HepG2 (cell line): ENCODE data around the gene ENO1. TPM values are rescaled to one million over a fixed set of nuclear protein-coding genes. Genes with fewer than 3 reads are reported as not detected.

ENCODE experiments used
- ATAC-seq: fragments of 200-7000 bp; cut with Tn5 transposase; 3 replicates; pipeline ENCODE4 v1.9.1; 2020; ENCODE audit warnings: mild to moderate bottlenecking, moderate library complexity
- BruUV-seq: library from RNA; stranded (reverse); fragments of 400-500 nt; replicated peaks from 2 replicates; lab custom pipeline; 2021; lab: Mats Ljungman, UMichigan
- CTCF ChIA-PET: fragments of 300-600 bp; formaldehyde crosslinking; extraction: SDS; loops from one replicate; lab custom pipeline; 2021; ENCODE audit warnings: low total read pairs, inconsistent platforms, low intra/inter-chr PET ratio; lab: Yijun Ruan, JAX
- POLR2A ChIA-PET: fragments of 350-600 bp; sonication (Branson Sonifier 250); formaldehyde crosslinking; loops from one replicate; lab custom pipeline; 2020; ENCODE audit warnings: antibody characterized with exemption, inconsistent platforms; lab: Yijun Ruan, JAX
- DNase-seq: peaks from one replicate; pipeline ENCODE4 v3.0.0-alpha.2; 2015; ENCODE audit warnings: low spot score
- FAIRE-seq: peaks from 3 replicates; lab custom pipeline; 2011; peaks lifted over from hg19 to GRCh38; lab: Jason Lieb, UNC
- H2AFZ ChIP-seq: one replicate; pipeline ENCODE4 v1.6.1; 2011; ENCODE audit warnings: low read length, inconsistent platforms
- H3K27ac ChIP-seq: fragments of 300-600 bp; 3 replicates; pipeline ENCODE4 v1.8.0; 2011; ENCODE audit warnings: mixed run types, mild to moderate bottlenecking, mixed read lengths, low read length, inconsistent platforms; ENCODE audit not compliant: insufficient read depth; ENCODE audit errors: extremely low read length
- H3K27me3 ChIP-seq, 2 experiments: fragments of 200-600 bp in 1 of 2; 2 replicates in 1 of 2; 3 replicates in 1 of 2; pipeline versions ENCODE4 v1.6.0 to v1.8.0; 2011; ENCODE audit warnings: low read length in 2 of 2, mild to moderate bottlenecking in 2 of 2, moderate library complexity in 2 of 2, inconsistent platforms in 1 of 2; ENCODE audit not compliant: insufficient read depth in 2 of 2, control insufficient read depth in 1 of 2
- H3K36me3 ChIP-seq, 2 experiments: fragments of 200-600 bp in 1 of 2; replicated peaks in 1 of 2; 2 replicates in 1 of 2; 3 replicates in 1 of 2; pipeline versions ENCODE4 v1.5.1 to v1.8.0; 2011; ENCODE audit warnings: low read length in 2 of 2, inconsistent platforms in 1 of 2; ENCODE audit not compliant: insufficient read depth in 2 of 2, control insufficient read depth in 1 of 2
- H3K4me1 ChIP-seq: 2 replicates; pipeline ENCODE4 v1.5.1; 2012; ENCODE audit warnings: low read length, inconsistent platforms; ENCODE audit not compliant: insufficient read depth
- H3K4me2 ChIP-seq: 2 replicates; pipeline ENCODE4 v1.6.0; 2011; ENCODE audit warnings: low read depth, low read length, inconsistent platforms
- H3K4me3 ChIP-seq, 3 experiments: fragments of 200-600 bp in 1 of 3; sonication (generic), shearing (Covaris generic) in 1 of 3; replicated peaks in 1 of 3; 2 replicates each; pipeline ENCODE4 v1.5.1; 2011 to 2016; ENCODE audit warnings: low read length in 3 of 3, inconsistent platforms in 2 of 3, low read depth in 2 of 3, mild to moderate bottlenecking in 2 of 3, control low read depth in 1 of 3, mixed read lengths in 1 of 3; ENCODE audit not compliant: insufficient read depth in 1 of 3
- H3K79me2 ChIP-seq: one replicate; pipeline ENCODE4 v1.6.1; 2011; ENCODE audit warnings: low read length, inconsistent platforms; ENCODE audit not compliant: insufficient read depth
- H3K9ac ChIP-seq: 2 replicates; pipeline ENCODE4 v1.6.0; 2011; ENCODE audit warnings: mild to moderate bottlenecking, low read depth, low read length, inconsistent platforms; ENCODE audit not compliant: insufficient read depth
- H3K9me3 ChIP-seq: 2 replicates; pipeline ENCODE4 v1.5.1; 2012; ENCODE audit warnings: mild to moderate bottlenecking, low read length
- H4K20me1 ChIP-seq: 2 replicates; pipeline ENCODE4 v1.6.0; 2011; ENCODE audit warnings: inconsistent platforms, mild to moderate bottlenecking, low read length, moderate library complexity; ENCODE audit not compliant: insufficient read depth
- CCDC6 ChIP-seq: sonication (generic); formaldehyde crosslinking; IDR thresholded peaks from 2 replicates; pipeline ENCODE4 v1.8.1; 2022; ENCODE audit warnings: mild to moderate bottlenecking, missing genetic modification reagents, moderate library complexity
- DNMT1 ChIP-seq: sonication (generic); formaldehyde crosslinking; IDR thresholded peaks from 2 replicates; pipeline ENCODE4 v1.5.1; 2020; ENCODE audit warnings: mild to moderate bottlenecking, missing genetic modification reagents
- KLF9 ChIP-seq: IDR thresholded peaks from 2 replicates; pipeline ENCODE4 v1.6.1; 2016; ENCODE audit warnings: low read depth
- SNAPC2 ChIP-seq: sonication (generic); formaldehyde crosslinking; IDR thresholded peaks from 2 replicates; pipeline ENCODE4 v1.8.1; 2022; ENCODE audit warnings: mild to moderate bottlenecking, missing genetic modification reagents
- TBL1XR1 ChIP-seq: fragments of 150-350 bp; IDR thresholded peaks from 2 replicates; pipeline ENCODE4 v1.6.1; 2014; ENCODE audit warnings: borderline replicate concordance, low read length; ENCODE audit not compliant: partially characterized antibody
- ZKSCAN1 ChIP-seq: fragments of 150-350 bp; IDR thresholded peaks from 2 replicates; pipeline ENCODE4 v1.6.1; 2014; ENCODE audit warnings: low read length
- ZMAT3 ChIP-seq: sonication (generic); formaldehyde crosslinking; conservative IDR thresholded peaks from 2 replicates; pipeline ENCODE4 v1.7.0; 2021; ENCODE audit warnings: missing genetic modification reagents
- ZNF292 ChIP-seq: sonication (generic); formaldehyde crosslinking; IDR thresholded peaks from 2 replicates; pipeline ENCODE4 v1.8.1; 2022; ENCODE audit warnings: mild to moderate bottlenecking, low read depth, missing genetic modification reagents, borderline replicate concordance
- ZNF629 ChIP-seq: sonication (generic); formaldehyde crosslinking; conservative IDR thresholded peaks from 2 replicates; pipeline ENCODE4 v1.5.0; 2020; ENCODE audit warnings: missing genetic modification reagents
- ZNF790 ChIP-seq: sonication (generic); formaldehyde crosslinking; IDR thresholded peaks from 2 replicates; pipeline ENCODE4 v1.8.0; 2022; ENCODE audit warnings: missing genetic modification reagents, mild to moderate bottlenecking, borderline replicate concordance
- WGBS: methylation state at CpG from one replicate; pipeline ENCODE4 v1.1.6; 2017; ENCODE audit warnings: low lambda C conversion rate; 5-methylcytosine and 5-hydroxymethylcytosine counted together
- in situ Hi-C: cut with HindIII; loops from 2 replicates; pipeline ENCODE4 v1.10.0; 2017; ENCODE audit warnings: low pct_unique_long_range_greater_than_20kb; ENCODE audit not compliant: extremely low pct_ligation_motif_present
- intact Hi-C: fragments of 100-400 bp; cut with micrococcal nuclease; formaldehyde crosslinking; loops from one replicate; pipeline ENCODE4 v1.10.0; 2022; ENCODE audit not compliant: unreplicated experiment
- polyA plus RNA-seq, 8 experiments: library from polyadenylated mRNA; depleted of rRNA in 3 of 8; stranded (reverse) in 7 of 8; unstranded in 1 of 8; fragments of >200 nt; fragmentation: Illumina TruSeq in 4 of 8; extraction: Trizol in 4 of 8; gene quantifications; 2 replicates each; pipeline versions ENCODE4 v1.2.1 to v1.2.3, GENCODE V29; 2011 to 2016; ENCODE audit warnings: low read depth in 4 of 8, missing spikeins in 1 of 8, mixed read lengths in 1 of 8; ENCODE audit not compliant: insufficient read depth in 1 of 8
- total RNA-seq, 5 experiments: library from RNA; depleted of rRNA; stranded (reverse); fragments of >200 nt; fragmentation: Illumina TruSeq; extraction: Trizol; gene quantifications; 2 replicates each; pipeline ENCODE4 v1.2.3, GENCODE V29; 2016; ENCODE audit warnings: low read depth in 1 of 5
- TF ChIP-seq, protein P1 (sequence below): sonication (generic); formaldehyde crosslinking; IDR thresholded peaks from 2 replicates; pipeline ENCODE4 v1.5.1; 2020; ENCODE audit warnings: mild to moderate bottlenecking, moderate library complexity, missing genetic modification reagents
- TF ChIP-seq, protein P2 (sequence below), 2 experiments: sonication (generic) in 1 of 2; formaldehyde crosslinking in 1 of 2; IDR thresholded peaks; 2 replicates each; pipeline versions ENCODE4 v1.4.0 to v1.6.1; 2016 to 2020; ENCODE audit warnings: borderline replicate concordance in 1 of 2, low read depth in 1 of 2, mild to moderate bottlenecking in 1 of 2, missing genetic modification reagents in 1 of 2

ENO1 gene
- total and polyA plus RNA-seq, 2 of the 13 experiments (the other 11 are each of a cell fraction or from before 2014, with no cell fraction given): 1,559 to 3,103 TPM

DNA sequence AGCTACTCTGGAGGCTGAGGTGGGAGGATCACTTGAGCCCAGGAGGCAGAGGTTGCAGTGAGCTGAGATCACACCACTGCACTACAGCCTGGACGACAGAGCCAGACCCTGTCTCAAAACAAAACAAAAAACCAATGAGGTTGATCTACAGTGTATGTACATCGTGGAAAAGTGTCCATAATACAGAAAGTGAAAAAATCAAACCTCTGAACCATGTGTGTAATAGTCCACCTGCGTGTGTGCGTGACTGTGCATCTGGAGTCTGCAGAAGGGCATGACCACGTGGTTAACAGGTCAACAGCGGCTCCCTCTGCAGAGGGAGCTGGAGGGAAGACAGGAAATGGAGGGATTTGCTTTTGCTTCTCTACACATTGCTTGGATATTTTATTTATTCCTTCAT, 32.4 kb upstream of the ENO1 start (continued):
- no peak for TF ChIP-seq DNMT1 (CRISPR knock-in tag)
- 0 out of 2 replicates have a peak, but pooled peaks have one; percentile 30 for TF ChIP-seq ZMAT3 (CRISPR knock-in tag)
- no peak for TF ChIP-seq ZNF790
- peak; percentile 67 for TF ChIP-seq ZNF629 (CRISPR knock-in tag)
- no peak for TF ChIP-seq TBL1XR1

DNA sequence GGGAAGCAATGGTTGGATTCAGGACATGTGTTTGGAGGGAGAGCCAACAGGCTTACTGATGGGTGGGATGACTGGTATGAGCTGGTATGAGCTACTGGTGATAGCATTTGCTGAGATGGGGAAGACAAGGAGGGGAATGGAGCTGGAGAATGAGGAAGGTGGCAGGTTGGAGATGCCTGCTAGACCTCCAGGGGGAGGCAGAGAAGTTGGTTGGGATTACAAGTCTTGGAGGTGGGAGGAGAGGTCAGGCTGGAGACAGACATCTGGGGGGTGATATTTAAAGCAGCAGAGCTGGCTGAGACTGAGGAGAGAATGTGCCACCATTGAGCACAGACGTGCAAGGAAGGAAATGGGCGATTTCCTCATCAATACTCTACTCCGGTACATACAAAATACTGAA, 31.8 kb upstream of the ENO1 start:
- ChIA-PET POLR2A (interaction anchor here (1.3 to 1.7 kb wide), 2 partner anchors 10 to 30 kb away, joined by 3 to 4 read pairs; no protein-coding TSS in a partner anchor), CTCF (no interaction called here)
- intact Hi-C loops (no loop called here), in situ Hi-C loops (no loop called here)
- 91% methylated on average over 3 of the region's 3 CpGs for WGBS
- no peaks in the 10 kb centered on the region for H3K27me3 ChIP-seq
- DNase-seq (no peak), ATAC-seq (no peak), FAIRE-seq (no peak)
- TF ChIP-seq ZKSCAN1 (no peak), SNAPC2 (no peak), ZNF292 (CRISPR knock-in tag) (no peak), CCDC6 (CRISPR knock-in tag) (no peak), KLF9 (no peak)
- TF ChIP-seq, protein P1, sequence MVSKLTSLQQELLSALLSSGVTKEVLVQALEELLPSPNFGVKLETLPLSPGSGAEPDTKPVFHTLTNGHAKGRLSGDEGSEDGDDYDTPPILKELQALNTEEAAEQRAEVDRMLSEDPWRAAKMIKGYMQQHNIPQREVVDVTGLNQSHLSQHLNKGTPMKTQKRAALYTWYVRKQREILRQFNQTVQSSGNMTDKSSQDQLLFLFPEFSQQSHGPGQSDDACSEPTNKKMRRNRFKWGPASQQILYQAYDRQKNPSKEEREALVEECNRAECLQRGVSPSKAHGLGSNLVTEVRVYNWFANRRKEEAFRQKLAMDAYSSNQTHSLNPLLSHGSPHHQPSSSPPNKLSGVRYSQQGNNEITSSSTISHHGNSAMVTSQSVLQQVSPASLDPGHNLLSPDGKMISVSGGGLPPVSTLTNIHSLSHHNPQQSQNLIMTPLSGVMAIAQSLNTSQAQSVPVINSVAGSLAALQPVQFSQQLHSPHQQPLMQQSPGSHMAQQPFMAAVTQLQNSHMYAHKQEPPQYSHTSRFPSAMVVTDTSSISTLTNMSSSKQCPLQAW (CRISPR knock-in tag): no peak
- TF ChIP-seq, protein P2, sequence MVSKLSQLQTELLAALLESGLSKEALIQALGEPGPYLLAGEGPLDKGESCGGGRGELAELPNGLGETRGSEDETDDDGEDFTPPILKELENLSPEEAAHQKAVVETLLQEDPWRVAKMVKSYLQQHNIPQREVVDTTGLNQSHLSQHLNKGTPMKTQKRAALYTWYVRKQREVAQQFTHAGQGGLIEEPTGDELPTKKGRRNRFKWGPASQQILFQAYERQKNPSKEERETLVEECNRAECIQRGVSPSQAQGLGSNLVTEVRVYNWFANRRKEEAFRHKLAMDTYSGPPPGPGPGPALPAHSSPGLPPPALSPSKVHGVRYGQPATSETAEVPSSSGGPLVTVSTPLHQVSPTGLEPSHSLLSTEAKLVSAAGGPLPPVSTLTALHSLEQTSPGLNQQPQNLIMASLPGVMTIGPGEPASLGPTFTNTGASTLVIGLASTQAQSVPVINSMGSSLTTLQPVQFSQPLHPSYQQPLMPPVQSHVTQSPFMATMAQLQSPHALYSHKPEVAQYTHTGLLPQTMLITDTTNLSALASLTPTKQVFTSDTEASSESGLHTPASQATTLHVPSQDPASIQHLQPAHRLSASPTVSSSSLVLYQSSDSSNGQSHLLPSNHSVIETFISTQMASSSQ (IDR thresholded peaks at IDR 0.05; ENCODE audit: low read depth): no peak
- TF ChIP-seq, protein P2 (CRISPR knock-in tag; IDR thresholded peaks at IDR 0.05; ENCODE audit: borderline replicate concordance): no peak
- H3K27ac ChIP-seq: no peak overlapping the region
- H2AFZ ChIP-seq: no peak overlapping the region
- no peaks in the 10 kb centered on the region for H3K79me2 ChIP-seq
- peaks cover 60% of the 10 kb centered on the region for H3K4me1 ChIP-seq
- no TSS peak for BruUV-seq
- no peaks in the 10 kb centered on the region for H3K36me3 ChIP-seq
- no peak overlapping the region for H3K9ac ChIP-seq
- no peak overlapping the region for H3K4me2 ChIP-seq
- H3K9me3 ChIP-seq: no peaks in the 10 kb centered on the region
- no peaks in the 10 kb centered on the region for H4K20me1 ChIP-seq
- H3K4me3 ChIP-seq: no peak overlapping the region
